UCSD-AML1 (cell line): ENCODE data around the gene MYH11.
A peak's percentile ranks its signal among the peaks of the same experiment; 100 is the strongest.
"Not testable (repeated sequence)": the region's sequence is repeated elsewhere in the genome, so short reads cannot be mapped to it uniquely, and the experiment has no call there.

ENCODE experiments used
- DNase-seq: peaks from one replicate; lab custom pipeline; 2025; ENCODE audit not compliant: unreplicated experiment; lab: John Stamatoyannopoulos, UW

MYH11 gene

DNA sequence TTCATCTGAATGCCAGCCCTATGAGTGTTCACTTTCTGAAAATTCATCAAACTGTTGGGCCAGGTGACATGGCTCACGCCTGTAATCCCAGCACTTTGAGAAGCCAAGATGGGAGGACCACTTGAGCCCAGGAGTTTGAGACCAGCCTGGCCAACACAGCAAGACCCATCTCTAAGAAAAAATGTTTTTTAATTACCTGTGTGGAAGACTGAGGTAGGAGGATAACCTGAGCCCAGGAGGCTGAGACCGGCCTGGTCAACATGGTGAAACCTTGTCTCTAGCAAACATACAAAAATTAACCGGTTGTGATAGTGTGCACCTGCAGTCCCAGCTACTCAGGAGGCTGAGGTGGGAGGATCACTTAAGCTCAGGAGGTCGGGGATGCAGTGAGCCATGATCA is 10.3 kb downstream of the MYH11 start:
- DNase-seq: no peak

DNA sequence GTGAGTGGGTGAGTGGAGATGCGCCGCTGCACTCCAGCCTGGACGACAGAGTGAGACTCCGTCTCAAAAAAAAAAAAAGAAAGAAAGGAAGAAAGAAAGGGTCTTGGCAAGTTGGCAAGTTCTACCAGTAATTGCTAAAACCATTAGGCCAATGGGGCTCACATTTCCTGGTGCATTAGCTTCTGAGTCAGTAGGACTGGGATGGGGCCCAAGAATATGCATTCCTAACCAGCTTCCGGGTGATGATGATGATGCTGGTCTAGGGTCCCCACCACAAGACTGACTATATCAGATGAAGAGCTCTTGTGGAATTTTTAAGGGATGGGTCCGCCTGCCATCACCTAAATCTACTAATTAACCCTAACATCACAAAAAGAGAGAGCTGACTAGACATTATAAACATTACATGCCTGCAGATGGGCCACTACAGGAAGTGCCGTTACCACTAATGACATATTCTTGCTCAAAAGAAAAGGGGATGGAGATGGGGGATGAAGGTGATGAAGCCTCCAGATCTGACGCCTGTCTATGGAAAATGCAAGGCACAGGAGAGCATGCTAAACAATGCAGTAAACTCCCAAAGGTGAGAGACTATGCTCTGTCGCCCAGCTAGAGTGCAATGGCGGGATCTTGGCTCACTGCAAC is 13.1 kb downstream of the MYH11 start:
- DNase-seq: no peak

DNA sequence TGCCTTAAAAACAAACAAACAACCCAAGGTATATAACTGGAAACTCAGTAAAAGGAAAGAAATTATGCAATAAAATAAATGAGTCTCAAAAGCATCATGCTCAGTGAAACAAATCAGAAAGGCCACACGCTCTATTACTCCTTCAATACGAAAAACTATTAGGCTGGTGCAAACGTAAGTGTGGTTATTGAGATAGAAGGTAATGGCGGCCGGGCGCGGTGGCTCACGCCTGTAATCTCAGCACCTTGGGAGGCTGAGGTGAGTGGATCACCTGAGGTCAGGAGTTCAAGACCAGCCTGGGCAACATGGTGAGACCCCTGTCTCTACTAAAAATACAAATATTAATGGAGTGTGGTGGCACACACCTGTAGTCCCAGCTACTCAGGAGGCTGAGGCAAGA is 17.6 kb downstream of the MYH11 start:
- DNase-seq: not testable (repeated sequence)

DNA sequence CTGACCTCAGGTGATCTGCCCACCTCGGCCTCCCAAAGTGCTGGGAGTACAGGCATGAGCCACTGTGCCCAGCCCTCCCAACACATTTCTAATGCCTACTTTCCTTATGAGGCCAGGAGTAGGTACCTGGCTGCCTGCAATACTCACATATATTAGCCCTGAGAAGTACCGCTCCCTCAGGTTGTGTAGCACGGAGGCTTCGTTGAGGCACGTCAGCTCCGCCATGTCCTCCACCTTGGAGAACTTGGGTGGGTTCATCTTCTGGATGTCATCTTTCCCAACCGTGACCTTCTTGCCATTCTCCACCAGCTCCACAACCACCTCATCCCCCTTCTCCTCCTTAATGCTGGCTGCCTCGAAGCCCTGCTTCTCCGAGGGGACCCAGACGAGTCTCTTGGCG is 19.1 kb downstream of the MYH11 start:
- DNase-seq: no peak

DNA sequence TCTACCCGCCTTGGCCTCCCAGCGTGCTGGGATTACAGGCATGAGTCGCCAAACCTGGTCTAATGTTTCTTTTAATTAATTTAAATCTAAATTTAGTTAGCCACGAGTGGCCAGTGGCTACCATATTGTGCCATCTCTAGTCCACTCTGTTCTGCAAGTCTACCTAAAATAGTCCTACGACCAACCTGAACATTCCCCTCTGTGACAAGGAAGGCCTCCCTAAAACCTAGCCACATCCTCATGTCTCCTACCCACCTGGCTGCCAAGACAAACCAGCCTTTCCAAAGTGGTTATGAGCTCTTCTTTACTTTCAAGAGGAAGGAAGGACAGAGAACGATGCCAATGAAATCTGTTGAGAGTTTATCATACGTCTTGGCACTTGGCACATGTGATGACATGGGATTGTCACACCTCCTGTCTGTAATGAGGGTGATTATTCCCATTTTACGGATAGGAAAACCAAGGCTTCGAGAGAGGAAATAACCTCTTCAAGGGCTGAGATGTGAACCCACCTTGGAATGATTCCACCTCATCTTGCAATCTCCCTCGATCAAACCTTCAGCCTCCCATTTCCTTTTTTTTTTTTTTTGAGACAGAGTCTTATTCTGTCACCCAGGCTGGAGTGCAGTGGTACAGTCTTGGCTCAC is 19.7 kb downstream of the MYH11 start:
- no peak for DNase-seq

DNA sequence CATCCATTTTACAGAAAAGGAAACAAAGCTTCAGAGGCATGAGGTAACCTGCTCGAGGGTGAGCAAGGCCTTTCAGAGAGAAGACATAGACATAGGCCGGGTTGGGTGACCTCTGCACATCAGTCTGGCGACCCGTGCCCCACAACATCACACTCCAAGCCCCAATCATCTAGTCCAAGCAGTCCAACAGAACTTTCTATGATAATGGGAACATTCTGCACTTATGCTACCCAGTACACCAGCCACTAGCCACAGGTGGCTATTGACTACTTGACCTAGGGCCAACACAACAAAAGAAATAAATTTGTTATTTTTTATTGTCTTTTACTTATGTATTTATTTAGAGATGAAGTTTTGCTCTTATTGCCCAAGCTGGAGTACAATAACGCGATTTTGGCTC is 20.8 kb downstream of the MYH11 start:
- no peak for DNase-seq

DNA sequence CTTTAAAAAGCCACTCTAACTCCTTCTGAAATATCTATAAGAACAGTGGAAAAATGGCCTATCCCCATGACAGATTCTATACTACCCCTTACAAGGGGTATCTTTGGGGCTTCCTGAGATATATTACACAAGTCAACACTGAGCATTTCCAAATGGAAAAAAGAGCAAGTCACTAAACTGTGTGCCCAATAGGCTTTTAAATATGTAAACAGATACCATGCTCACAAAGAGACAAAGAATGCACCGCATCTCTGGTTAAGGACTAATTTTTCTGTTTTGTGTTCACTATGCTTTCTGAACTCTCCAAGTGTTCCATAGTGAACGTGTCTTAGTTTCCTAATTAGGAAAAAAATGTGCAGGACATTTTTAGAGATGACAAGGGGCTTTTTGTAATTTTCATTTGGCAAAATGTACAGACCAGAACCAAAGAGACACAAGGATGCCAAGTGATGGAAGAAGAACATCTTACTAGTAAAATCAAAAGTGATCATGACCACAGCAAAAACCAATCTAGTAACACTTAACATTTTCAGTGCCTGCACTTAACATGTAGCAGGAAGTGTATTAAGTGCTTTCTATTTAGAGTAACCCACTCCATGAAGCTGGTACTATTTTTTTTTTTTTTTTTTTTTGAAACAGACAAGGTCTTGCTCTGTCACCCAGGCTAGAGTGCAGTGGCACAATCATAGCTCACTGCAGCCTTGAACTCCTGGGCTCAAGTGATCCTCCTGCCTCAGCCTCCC is 21.5 kb downstream of the MYH11 start:
- no peak for DNase-seq

DNA sequence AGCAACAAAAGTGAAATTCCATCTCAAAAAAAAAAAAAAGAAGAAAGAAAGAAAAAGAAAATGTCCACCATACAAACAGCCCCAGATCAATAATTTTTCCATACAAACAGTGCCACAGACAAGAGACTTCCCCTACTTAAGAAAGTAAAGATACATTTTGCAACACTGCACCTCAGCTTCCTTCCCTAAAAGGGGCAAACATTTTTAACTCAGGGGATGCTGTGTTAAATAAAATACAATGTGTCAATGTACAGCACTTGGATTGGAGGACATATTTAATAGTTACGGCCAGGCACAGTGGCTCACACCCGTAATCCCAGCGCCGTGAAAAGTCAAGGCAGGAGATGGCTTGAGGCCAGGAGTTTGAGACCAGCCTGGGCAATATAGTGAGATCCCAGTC is 22.3 kb downstream of the MYH11 start:
- DNase-seq: no peak

DNA sequence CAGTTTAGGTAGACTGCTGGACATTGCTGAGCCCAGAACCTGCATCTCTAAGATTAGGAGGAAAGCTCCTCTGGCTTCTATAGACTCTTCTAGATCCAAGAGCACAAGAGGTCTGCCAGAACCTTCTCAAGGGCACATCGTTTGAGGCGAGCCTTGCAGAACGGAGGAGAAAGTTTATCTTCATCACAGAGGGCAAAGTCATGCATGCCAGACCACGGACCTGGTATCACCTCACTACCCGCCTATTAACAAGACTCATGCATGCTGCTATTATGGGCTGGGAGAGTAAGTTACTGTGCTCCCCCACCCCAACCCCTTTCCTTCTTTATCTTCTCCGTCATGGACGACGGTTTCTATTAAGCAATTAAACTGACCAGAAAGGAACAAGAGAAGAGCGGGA is 23.3 kb downstream of the MYH11 start:
- no peak for DNase-seq

DNA sequence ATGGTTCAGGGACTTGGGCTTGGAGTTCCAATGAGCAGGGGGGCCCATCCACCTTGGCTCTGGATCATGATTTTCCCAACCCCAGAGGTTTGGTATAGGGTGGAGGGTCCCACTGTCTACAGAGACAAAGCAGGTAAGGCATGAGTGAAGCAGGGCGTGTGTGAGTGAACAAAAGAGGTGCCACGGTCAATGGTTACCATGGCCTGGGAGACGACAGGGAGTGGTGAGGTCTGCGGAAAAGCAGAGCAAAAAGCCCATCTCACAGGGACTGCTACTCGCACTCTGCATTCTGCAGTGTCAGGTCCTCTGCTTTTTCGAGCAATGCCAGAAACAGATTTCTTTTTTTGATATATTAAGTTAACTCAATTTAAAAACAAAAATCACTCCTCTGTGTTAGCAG is 24.6 kb downstream of the MYH11 start:
- DNase-seq: no peak

DNA sequence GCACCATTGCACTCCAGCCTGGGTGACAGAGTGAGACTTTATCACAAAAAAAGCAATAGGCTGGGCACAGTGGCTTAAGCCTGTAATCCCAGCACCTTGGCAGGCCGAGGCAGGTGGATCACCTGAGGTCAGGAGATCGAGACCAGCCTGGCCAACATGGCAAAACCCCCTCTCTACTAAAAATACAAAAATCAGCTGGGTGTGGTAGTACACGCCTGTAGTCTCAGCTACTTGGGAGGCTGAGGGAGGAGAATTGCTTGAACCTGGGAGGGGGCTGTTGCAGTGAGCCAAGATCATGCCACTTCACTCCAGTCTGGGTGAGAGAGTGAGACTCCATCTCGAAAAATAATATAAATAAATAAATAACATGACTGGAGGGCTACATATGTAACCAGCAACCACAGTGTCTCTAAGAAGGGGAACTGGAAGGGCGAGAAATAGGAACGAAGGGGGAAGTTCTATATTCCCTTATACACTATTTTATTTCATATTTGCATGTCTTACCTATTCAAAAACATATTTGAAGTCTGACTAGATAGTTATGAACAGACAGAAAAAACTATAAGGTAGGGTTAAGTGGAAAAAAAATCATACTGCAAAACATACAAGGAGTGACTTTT is 25.9 kb downstream of the MYH11 start:
- DNase-seq: no peak

DNA sequence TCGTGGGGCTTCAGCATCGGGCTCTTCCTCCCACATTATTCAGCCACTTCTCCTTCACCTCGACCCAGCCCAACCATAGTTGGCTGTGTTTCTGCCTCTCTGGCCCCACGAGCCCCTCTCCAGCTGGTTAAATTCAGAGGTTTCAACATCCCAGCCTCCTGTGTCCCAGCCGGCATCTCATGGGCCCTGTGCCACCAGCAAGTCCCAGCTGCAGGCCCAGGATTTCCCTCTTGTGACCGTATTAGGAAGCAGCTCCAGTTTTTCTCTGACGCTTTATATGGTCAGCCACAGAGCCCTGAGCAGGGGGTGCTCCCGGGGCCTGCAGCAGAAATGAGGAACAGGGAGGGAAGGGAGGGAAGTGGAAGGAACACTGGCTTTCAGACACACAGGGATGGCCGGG is 27.4 kb downstream of the MYH11 start:
- peak; percentile 52 for DNase-seq

DNA sequence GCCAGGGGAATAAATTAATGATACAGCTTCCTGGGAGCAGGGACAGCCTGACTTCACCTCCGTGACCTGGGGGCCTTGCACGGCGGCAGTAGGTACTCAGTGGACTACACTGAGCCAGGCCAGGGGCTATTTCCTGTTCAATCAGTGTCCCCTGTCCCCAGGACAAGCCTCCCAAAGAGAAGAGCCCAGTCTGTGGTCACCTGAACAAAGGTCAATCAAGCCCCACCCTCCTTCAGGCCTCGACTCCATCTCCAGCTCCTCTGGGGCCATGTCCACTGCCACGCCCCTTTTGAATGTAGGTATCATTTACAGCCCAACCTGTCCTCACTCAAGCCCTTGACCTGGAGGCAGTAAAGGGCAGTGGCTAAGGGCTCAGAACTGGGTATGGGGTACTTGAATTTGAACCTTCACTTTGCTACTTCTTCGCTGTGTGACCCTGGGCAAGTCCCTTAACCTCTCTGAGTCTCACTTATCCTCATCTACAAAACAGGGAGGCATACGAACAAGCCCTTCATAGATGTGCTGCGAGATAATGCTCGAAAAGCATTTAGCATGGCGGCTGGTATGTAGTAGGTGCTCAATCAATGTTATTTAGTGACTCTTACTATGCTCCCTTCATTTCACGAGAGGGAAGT is 29.0 kb downstream of the MYH11 start:
- DNase-seq: no peak

DNA sequence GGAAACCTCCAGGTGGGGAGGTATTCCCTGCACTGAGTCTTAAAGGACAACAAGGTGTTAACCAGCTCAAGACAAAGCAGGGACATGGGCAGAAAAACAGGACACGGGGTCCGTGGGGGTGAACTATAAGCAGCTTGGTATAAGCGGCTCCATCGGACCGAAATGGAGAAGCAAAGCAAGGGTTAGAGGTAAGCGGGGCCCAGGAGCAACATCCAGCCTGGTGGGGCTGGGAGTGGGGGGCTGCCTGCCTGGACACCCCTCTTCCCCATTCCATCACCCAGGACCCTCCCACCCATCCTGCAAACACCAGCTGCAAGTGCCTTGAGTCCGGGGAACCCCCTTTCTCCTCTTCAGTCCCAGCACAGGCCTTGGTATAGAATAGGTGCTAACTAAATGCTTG is 29.5 kb downstream of the MYH11 start:
- no peak for DNase-seq

DNA sequence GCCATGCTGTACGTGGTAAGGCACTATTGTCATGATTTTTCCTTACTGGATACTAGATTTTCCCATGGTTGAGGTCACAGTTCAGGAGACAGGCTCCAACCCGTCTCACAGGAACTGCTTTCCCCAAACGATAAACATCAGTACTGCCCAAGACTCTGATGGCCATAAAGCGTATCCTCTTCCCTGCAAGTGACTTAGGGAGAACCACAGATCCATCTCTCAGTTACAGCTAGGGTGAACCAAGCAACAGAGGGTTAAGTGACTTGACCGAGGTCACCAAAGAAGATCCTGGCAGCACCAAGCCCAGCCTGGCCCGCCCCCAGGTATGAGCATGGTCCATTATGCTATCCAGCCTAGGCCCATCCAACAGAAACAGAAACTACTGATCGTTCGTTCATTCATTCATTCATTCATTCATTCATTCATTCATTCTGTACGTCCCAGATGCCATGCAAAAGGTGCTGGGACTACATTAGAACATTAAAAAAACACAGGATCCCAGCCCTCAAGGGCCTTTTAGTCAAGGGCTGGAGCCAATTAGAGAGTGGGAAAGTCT is 31.0 kb downstream of the MYH11 start:
- no peak for DNase-seq

DNA sequence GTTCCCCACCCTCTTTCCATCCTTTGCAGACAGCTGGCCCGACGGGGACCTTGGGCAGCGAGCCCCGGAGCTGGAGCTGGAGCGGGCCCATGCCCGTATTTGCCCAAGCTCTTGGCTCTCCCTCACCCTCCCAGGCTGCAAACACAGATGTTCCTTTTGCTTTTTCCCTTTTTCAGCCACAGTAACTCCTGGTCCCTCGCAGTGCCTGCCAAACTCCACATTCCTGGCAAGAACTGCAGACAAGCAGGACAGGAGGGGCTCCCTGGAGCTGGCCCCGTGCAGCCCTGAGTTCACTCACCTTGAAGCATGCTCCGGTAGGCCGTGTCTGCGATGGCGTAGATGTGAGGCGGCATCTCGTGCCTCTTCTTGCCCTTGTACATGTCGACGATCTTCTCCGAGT is 33.9 kb downstream of the MYH11 start:
- DNase-seq: no peak

DNA sequence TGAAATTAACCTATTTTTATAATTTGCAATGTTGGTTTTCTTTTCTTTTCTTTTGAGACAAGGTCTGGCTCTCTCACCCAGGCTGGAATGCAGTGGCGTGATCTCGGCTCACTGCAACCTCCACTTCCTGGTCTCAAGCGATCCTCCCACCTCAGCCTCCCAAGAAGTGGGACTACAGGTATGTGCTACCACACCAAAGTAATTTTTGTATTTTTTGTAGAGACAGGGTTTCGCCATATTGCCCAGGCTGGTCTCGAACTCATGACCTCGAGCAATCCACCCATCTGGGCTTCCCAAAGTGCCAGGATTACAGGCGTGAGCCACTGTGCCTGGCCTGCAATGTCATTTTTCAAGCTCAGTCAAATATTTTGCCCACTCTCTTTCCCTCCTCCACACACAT is 36.0 kb downstream of the MYH11 start:
- no peak for DNase-seq

DNA sequence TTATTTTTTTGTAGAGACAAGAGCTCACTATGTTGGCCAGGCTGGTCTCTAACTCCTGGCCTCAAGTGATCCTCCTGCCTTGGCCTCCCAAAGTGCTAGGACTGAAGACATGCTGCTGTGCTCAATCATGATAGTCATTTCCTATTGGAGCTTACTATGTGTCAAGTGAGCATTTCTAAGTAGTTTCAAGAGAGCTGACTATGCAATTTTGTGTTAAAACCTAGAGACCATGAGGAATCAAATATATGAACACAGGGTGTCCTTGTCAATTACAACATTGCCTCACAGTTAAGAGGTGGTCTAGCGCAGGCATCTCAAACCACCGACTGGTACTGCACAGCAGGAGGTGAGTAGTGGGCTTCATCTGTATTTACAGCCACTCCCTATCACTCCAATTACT is 37.8 kb downstream of the MYH11 start:
- no peak for DNase-seq

DNA sequence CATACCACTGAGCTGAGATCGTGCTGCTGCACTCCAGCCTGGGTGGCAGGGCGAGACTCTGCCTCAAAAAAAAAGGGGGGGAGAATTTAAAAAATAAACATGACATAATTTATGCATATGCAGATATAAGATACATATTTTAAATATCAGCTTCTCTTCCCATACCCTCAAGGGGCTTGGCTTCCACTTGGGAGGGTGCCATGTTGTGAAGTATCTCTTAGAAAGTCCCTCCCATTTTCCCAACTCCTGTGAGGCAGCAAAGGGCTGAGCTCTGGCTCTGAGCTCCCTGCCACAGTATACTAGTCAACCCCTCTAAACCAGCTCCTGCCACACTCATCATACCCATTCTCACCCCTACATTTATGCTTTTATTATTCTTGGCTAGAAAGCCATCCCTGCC is 39.4 kb downstream of the MYH11 start:
- DNase-seq: no peak

DNA sequence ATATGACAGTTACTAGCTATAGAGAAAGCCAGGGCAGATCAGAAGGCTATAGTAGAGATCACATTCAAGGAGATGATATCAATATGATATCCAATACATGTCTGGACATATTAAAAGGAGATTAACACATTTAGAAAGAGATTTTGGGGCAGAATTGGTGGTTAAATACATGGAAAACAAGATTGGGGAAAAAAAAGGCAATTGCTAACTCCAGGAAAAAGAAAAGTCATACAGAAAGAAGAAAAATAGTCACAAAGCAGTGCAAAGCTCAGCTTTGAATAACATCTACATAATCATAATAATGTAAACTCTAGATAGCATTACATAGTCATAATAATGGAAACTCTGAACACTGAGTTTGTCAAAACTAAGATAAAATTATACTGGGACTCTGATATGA is 40.6 kb downstream of the MYH11 start:
- DNase-seq: no peak

DNA sequence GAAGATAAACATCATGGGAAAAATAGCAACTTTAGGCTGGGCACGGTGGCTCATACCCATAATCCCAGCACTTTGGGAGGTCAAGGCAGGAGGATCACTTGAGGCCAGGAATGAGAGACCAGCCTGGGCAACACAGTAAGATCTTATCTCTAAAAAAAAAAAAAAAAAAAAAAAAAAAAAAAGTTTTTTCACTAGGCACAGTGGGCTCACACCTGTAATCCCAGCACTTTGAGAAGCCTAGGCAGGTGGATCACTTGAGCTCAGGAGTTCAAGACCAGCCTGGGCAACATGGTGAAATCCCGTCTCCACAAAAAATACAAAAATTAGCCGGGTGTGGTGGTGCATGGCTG is 44.5 kb downstream of the MYH11 start:
- not testable (repeated sequence) for DNase-seq
